ENCODE results near the gene RPUSD1.
"Not testable (repeated sequence)": the region's sequence is repeated elsewhere in the genome, so short reads cannot be mapped to it uniquely, and the experiment has no call there.

The RPUSD1 gene

DNA sequence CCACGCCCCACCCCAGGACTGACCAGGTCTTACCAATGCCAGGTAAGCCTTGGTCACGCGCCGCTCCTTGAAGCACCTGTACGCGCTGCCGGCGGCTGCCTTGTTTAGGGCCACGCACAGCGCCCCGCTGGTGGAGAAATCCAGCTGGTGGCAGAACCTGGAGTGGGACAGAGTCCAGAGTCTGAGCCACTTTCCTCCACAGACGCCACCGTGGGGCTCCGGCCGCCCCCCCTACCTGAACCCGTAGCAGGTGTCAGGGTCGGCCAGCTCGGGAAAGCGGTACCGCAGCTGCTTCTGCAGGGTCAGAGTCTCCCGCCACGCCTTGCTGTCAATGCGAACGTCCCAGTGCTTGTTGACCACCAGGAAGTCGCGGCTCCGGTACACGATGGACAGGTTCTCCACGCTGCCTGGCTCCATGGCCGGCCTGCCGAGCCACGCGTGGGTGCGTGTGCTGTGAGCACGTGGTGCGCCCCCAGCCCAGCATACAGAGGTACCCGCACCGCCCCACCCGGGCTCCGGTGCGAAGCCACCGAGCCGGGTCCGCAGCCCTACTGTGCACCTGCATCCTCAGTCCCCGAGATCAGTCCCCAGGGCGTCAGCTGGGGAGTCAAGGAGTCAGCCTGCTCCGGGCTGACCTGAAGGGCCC is 737 bp downstream of the RPUSD1 start:
- H3K27ac ChIP-seq: peak overlapping the region; percentile 66 to 96 (median 85)
- H3K4me3 ChIP-seq: peak overlapping the region; percentile 63 to 99 (median 97)

DNA sequence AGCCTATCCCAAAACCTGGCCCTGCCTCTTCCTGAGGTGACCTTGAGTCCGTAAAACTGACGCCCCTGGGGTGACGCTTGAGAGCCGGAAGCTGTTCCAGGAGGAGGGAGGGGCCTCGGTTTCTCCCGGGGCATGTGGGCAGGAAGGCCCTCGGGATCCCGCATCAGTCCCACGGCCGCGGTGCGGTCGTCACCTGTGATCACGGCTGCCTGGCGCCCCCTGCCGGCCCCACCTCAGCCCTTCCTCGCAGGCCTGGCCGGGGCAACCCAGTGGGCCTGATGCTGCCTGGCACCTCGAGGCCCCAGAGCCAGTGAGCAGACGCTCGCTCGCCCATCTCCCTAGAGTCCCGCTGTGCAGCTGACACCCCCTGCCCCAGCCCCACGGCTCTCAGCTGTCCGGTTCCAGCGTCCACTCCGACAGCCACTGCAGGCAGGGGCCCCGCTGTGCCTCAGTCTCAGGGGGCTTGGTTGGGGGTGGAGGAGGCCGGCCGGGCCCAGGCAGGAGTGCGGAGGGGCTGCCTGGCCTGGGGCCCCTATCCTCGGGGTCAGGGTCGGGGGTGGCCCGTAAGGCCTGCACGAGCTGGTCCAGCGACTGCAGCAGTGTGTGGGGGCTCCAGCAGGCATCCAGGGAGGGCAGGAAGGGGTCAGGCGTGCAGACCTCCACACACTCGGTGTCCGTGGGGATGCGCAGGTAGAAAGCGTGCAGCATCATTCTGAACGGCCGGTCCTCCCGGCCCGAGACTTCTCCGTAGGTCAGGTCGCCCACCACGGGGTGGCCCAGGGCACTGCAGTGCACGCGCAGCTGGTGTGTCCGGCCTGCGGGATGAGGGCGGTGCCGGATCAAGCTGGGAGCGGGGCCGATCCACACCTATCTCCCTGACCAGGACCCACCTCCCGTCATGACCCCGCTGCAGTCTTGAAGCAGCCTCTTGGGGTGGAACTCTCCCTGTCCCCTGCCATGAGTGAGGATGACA is 2.3 kb downstream of the RPUSD1 start:
- H3K4me3 ChIP-seq: no peak overlapping the region
- H3K27ac ChIP-seq: no peak overlapping the region

DNA sequence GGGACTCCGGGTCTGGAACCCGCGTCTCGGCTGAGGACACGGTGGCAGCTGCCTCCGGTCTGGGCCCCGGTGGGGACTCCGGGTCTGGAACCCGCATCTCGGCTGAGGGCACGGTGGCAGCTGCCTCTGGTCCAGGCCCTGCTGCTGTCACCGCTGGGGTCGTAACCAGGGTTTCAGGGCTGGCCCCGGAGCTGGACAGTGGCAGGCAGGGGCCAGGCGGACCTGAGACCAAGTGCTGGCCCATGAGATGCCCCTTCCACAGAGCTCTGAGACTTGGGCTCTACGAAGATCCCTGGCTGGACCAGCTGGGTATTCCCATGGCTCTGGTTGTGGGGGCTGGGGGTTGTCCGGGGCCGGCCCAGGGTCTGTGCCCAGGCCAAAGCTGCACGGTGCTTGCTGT is 3.8 kb downstream of the RPUSD1 start:
- Histone ChIP-seq H3K4me3 (no peak overlapping the region), H3K27ac (no peak overlapping the region)

DNA sequence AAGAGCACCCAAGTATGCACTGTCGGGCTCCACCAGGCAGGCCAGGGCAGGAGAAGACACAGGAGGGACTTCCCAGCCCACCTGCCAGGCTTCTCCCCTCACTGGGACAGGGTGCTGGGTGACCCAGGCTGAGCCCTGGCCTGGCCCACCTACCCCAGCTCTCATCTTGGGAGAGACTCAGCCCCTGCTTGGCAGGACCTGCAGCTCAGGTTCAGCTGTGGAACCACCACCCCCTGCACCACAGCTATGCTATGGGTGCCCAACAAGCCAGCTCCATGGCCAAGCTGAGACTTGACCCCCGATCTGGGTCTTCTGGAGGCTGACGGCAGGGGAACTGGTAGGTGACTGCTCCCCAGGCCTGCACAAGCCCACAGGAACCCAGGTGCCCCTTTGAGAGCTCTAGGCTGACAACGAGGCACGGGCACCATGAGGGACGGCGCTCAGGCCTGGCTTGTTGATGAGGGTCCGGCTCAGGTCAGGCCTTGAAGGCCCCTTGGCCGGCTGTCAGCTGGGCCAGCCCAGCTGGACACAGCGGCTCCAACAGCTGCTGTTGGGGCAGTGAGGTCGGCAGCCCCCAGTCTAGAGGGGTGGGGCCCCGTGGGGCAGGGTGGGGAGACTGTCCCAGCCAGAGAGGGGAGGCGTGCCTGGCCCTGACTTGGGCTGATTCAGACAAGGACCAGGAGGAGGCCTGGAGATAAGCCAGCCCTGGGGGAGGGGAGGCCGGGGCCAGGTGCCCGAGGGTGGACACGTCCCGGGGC is 4.6 kb downstream of the RPUSD1 start:
- H3K27ac ChIP-seq: peak overlapping the region in 3 of 21 experiments; percentile 24 to 56 (median 33)

DNA sequence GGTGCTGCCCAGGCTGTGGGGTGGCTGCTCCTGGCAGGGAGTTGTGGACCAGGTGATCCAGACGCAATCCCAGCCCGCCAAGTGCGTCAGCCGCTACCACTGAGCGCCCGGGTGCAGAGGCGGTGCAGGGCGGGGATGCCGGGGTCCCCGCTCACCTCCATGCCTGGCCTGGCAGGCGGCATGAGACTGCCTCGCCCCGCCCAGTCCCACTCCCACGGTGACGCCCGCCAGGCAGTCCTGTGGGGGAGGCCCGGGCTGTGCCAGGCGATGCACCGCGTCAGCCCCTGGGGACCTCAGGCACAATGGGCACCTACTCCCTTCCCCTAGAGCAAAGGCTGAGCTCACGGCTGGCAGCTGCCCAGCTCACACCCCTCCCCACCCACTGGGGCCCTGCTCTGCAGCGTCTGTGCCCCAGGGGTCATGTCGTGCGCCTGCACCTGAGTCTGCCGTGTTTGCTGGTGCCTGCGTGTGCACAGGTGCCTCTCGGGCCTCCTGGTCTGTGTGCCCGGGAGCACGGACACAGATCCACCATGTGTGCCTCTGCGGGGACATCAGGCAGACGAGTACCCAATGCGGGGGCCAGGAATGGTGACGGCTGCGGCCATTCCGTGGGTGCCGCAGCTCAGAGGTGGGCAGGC is 5.3 kb downstream of the RPUSD1 start:
- Histone ChIP-seq H3K4me3 (no peak overlapping the region), H3K27ac (peak overlapping the region in 3 of 21 experiments; percentile 24 to 56 (median 33))

More for the DNA sequence above, 4.6 kb downstream of the RPUSD1 start:
- H3K4me3 ChIP-seq: no peak overlapping the region

DNA sequence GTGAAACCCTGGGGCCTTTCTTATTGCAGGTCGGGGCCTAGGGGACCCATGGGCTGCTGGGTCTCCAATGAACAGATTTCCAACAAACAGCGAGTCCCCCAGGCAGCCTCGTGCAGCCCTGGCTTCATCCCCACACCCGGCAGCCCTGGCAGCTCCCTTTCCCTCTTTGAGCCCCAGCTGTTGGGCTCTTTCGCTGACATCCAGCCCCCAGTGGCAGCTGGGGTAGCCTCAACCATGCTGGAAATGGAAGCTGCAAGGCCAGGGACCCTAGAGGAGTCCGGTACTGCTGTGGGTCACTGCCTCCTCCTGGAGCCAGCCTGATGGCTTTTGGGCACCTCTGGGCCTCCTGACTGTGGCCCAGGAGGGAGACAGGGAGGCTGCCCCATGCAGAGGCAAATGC is 5.9 kb downstream of the RPUSD1 start:
- Histone ChIP-seq H3K4me3 (no peak overlapping the region), H3K27ac (peak overlapping the region in 1 of 21 experiments; percentile 47)

DNA sequence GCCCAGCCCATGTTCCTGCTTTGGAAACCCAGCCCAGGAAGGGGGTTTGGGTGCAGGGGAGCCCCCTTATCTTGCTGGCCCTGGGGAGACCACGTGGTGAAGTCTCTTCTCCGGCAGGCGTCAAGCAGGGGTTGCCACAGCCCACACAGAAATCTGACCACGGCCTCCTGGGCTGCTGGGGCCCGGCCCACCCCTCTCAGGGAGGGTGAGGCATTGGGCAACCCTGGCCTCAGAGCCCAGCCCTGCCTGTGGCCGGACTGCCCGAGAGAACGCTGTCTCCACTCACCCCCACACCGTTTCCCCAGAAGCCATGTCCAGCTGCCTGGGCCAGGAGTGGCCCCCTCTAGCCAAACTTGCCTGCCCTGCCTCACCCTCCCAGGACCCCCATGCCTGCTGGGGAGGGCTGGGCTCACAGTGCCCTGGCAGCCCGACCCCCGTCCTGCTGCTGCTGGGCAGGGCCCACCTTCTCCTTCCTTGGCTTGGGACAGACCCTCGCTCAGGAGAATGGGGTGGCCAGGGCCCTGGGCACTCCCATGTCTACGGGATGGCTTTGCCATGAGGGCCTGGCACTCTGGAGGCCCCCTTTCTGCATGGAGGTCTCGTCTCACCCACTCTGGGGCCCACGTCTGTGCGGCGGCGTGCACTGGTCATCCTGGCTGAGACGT is 6.7 kb downstream of the RPUSD1 start:
- peak overlapping the region in 1 of 21 experiments; percentile 47 for H3K27ac ChIP-seq

DNA sequence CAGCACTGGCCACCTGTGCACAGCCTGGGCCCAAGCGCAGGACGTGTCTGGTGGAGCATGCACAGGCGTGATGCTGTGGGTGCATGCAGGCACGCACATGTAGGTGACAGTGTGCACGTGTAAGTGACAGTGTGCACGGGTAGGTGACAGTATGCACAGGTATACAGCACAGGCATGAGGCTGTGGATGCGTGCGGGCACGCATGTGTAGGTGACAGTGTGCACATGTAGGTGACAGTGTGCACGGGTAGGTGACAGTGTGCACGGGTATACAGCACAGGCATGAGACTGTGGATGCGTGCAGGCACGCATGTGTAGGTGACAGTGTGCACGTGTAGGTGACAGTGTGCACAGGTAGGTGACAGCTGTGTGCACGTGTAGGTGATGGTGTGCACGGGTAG is 7.9 kb downstream of the RPUSD1 start:
- Histone ChIP-seq H3K4me3 (no peak overlapping the region), H3K27ac (no peak overlapping the region)

More for the DNA sequence above, 6.7 kb downstream of the RPUSD1 start:
- H3K4me3 ChIP-seq: no peak overlapping the region

DNA sequence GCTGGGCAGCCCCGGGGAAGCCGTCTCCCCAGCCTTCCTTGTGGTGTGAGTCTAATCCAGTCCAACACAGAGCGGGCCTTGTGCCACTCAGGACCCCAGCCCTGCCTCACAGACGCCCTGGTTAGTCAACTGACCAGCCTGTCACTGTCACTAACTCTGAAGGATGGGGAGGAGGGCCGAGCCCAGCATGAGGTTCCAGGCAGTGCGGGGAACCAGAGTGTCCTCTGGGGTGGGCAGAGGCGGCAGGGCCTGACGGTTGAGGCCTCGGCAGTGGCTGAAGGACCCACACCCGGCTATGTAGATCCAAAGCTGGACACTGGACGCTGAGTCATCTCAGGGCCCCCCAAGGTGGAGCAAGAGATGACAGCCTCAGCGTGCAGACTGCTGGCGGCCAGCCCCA is 8.6 kb downstream of the RPUSD1 start:
- Histone ChIP-seq H3K27ac (no peak overlapping the region), H3K4me3 (no peak overlapping the region)

DNA sequence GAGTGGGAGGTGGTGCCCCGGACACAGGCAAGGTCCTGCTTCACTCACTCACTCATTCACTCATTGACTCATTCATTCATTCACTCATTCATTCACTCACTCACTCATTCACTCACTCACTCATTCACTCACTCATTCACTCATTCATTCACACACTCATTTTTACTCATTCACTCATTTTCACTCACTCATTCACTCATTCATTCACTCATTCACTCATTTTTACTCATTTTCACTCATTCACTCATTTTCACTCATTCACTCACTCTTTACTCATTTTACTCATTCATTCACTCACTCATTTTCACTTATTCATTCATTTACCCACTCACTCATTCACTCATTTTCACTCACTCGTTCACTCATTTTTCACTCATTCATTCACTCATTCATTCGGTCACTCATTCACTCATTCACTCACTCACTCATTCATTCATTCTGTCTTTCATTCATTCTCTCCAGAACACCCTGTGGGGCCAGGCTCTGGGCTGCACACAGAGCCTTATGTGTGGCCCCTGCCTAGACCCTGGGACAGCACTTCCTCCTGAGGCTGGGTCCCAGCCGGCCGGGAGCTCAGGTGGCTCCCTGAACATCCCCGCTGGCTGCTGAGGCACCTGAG is 9.2 kb downstream of the RPUSD1 start:
- Histone ChIP-seq H3K27ac (no peak overlapping the region), H3K4me3 (no peak overlapping the region)

DNA sequence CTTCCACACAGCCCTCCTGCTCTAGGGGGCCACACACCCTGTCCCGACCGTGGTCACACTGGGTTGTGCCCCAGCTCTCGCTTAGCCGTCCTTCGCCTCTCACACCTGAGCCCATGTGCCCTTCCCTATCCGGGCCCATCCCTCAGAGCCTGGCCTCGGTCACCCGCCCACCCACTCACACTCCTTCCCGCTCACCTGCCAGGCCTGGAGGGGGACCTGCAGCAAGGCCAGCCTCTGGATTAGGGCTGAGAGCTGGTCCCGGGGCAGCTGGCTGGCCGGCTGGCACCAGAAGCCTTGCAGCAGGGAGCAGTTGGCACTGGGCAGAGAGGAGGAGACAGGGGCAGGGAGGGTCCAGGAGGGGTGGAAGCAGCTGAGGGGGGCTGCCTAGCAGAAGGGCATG is 9.7 kb downstream of the RPUSD1 start:
- Histone ChIP-seq H3K27ac (no peak overlapping the region), H3K4me3 (no peak overlapping the region)

DNA sequence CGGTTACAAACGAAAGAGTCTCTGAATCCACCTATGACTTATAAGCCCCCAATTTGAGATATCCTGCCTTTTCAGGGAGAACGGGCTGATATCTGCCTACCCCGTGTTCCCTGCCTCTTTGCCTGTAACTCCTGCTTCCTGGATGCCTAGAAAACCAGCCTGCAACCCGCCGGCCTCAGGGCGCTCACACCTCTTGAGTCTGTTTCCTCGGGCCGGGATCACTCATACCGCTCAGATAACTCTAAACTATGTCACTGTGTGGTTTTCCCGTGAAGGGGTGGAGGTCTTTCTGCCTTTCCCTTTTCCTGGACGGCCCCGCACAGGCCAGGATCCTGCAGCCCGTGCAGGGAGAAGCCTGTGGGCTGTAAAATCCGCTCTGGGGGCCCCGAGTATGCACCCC is 10.4 kb downstream of the RPUSD1 start:
- Histone ChIP-seq H3K4me3 (no peak overlapping the region), H3K27ac (no peak overlapping the region)

DNA sequence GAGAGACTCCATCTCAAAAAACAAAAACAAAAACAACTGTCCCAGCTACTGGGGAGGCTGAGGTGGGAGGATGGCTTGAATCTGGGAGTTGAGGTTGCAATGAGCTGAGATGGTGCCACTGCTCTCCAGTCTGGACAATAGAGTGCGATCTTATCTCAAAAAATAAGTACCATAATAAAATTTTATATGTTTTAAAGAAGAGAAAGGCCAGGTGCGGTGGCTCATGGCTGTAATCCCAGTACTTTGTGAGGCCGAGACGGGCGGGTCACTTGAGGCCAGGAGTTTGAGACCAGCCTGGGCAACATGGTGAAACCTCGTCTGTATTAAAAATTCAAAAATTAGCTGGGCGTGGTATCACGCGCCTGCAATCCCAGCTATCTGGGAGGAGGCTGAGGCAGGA is 11.4 kb downstream of the RPUSD1 start:
- no peak overlapping the region for H3K27ac ChIP-seq
- no peak overlapping the region for H3K4me3 ChIP-seq

DNA sequence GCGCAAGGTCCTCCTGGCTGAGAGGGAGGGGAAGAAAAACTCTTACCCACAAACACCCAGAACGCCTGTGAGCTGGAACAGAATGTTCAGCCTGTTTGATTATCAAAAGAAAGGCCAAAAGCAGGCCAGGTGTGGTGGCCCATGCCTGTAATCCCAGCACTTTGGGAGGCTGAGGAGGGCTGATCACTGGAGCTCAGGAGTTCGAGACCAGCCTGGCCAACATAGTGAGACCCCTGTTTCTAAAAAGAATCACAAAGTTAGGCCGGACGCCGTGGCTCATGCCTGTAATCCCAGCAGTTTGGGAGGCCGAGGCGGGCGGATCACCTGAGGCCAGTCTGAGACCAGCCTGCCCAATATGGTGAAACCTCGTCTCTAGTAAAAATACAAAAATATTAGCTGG is 11.9 kb downstream of the RPUSD1 start:
- not testable (repeated sequence) for H3K27ac ChIP-seq, H3K4me3 ChIP-seq

DNA sequence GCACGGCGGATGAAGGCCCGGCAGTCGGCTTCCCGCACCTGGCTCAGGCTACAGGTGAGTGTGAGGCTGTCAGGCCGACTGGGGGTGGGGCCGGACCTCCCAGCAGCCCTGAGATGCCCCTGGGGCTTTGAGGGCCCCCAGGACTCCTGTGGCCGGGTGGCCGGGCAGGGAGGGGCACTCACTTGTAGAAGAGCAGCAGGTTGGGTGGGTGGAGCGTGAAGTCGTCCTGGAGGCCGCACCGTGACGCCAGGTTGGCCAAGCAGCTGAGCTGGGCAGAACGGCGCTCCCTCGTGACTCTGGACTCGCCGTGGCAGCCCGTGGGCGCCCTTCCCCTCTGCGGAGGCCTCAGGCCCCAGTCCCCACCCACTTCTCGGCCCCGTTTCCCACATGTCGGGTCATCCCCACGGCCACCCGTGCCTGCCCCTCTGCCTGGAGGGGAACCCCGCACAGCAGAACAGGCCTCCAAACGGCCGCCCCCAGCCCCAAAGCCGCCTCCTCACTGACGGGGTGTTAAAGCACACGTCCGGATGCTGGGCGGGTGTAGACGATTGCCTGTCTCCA is 12.9 kb downstream of the RPUSD1 start:
- H3K27ac ChIP-seq: no peak overlapping the region
- H3K4me3 ChIP-seq: no peak overlapping the region

DNA sequence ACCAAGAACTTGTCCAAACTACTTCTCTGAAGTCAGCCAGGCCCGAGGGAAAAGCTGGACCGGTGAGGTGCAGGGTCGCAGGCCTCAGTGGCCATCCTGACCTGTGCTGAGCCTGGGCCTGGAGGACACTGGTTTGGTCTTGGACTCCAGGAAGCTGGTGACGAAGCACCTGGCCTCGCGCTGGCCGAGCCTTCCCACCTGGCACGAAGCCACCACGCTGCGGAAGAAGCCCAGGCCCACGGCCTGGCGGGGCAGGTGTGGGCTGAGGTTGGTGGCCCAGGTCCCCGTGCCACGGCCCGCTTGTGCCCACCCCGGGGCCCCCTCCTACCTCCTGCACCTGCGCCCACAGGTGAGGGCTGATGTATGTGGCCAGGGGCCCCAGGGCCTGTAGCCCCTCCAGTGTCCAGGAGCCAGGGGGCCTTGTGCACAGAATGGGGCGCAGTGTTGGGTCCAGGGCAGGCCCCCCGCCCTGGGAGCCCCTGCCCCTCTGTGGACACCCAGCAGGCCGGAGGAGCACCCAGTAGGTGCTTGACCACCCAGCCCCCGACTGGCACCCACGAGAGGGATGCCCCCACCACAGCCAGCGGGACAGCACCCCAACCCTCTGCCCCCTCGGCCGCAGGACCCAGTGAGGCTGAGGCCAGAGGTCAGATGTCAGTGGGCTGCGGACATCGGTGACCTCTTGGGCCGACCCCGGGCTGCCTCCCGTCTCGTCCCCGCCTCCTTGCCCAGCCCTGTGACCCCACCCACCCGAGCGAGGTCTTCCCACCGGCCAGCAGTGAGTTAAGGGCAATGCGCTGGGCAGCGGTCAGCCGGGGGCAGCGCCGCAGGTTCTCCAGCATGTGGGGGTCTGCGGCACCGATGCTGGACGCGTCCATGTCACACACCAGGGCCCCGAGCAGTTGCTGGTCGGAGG is 13.8 kb downstream of the RPUSD1 start:
- Histone ChIP-seq H3K4me3 (no peak overlapping the region), H3K27ac (no peak overlapping the region)

DNA sequence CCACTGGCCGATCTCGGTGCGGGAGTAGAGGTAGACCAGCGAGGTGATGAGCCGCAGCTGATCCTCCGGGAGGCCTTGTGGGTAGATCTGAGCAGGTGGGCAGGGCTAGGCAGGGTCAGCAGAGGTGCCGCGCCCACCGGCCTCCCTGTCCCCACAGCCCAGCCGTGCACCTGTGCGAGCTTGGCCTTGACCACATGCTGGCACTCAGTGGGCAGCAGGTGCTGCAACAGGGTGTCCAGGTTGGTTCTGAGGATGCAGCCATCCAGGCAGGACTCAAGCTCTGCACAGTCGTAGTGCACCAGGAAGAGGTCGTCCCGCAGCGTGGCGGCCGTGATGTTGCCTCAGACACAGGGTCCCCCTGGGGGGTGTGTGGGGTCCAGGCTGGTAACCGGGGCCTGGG is 15.2 kb downstream of the RPUSD1 start:
- Histone ChIP-seq H3K4me3 (no peak overlapping the region), H3K27ac (no peak overlapping the region)

DNA sequence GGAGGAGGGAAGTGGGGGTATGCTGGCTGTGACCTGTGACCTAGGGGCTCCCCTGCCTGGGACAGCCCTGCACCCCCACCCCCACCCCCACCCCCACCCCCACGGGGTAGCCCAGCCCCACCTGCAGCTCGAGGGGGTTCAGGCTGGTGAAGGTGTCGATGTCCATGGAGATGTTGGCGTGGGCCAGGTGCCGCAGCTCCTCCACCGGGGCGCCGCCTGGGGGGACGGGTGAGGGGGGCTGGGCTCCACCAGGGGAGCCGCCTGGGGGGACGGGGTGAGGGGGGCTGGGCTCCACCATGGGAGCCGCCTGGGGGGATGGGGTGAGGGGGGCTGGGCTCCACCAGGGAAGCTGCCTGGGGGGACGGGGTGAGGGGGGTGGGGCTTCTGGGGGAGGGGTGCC is 17.8 kb downstream of the RPUSD1 start:
- no peak overlapping the region for H3K4me3 ChIP-seq
- H3K27ac ChIP-seq: no peak overlapping the region
